Mesenchymal stem cell (in vitro differentiated cells and primary cell): Measurements from ENCODE around the gene KCNJ9.
"Not testable (repeated sequence)": the region's sequence is repeated elsewhere in the genome, so short reads cannot be mapped to it uniquely, and the experiment has no call there.

Source experiments
- DNase-seq: peaks from one replicate; pipeline ENCODE4 v3.0.0-alpha.2; 2013
- H2AFZ ChIP-seq: one replicate; pipeline ENCODE4 v1.6.1; 2013; ENCODE audit warnings: low read depth, mild to moderate bottlenecking, control low read depth, inconsistent platforms, low read length, moderate library complexity
- H2AK5ac ChIP-seq: 2 replicates; pipeline ENCODE4 v1.6.1; 2013; ENCODE audit warnings: low read length, moderate library complexity, mild to moderate bottlenecking, inconsistent platforms; ENCODE audit not compliant: severe bottlenecking
- H2BK120ac ChIP-seq: one replicate; pipeline ENCODE4 v1.6.1; 2013; ENCODE audit warnings: low read depth, mild to moderate bottlenecking, inconsistent platforms, low read length, moderate library complexity
- H2BK12ac ChIP-seq, 2 experiments: one replicate each; pipeline ENCODE4 v1.6.1; 2013; ENCODE audit warnings: inconsistent platforms in 2 of 2, low read length in 2 of 2, mild to moderate bottlenecking in 2 of 2, moderate library complexity in 2 of 2, control low read depth in 1 of 2
- H2BK15ac ChIP-seq: one replicate; pipeline ENCODE4 v1.6.1; 2013; ENCODE audit warnings: mild to moderate bottlenecking, low read depth, inconsistent platforms; ENCODE audit not compliant: poor library complexity, severe bottlenecking
- H2BK5ac ChIP-seq: 2 replicates; pipeline ENCODE4 v1.6.1; 2013; ENCODE audit warnings: low read depth, mild to moderate bottlenecking, low read length, control low read depth, inconsistent platforms; ENCODE audit not compliant: poor library complexity, severe bottlenecking
- H3K14ac ChIP-seq, 2 experiments: one replicate each; pipeline ENCODE4 v1.6.1; 2013; ENCODE audit warnings: inconsistent platforms in 2 of 2, low read length in 2 of 2, control low read depth in 1 of 2, mild to moderate bottlenecking in 1 of 2, moderate library complexity in 1 of 2
- H3K18ac ChIP-seq, 2 experiments: one replicate each; pipeline ENCODE4 v1.6.1; 2013; ENCODE audit warnings: inconsistent platforms in 2 of 2, low read length in 2 of 2, control low read depth in 1 of 2, low read depth in 1 of 2, mild to moderate bottlenecking in 1 of 2
- H3K23ac ChIP-seq, 2 experiments: one replicate each; pipeline ENCODE4 v1.6.1; 2013; ENCODE audit warnings: inconsistent platforms in 2 of 2, low read length in 2 of 2, mild to moderate bottlenecking in 2 of 2, moderate library complexity in 2 of 2, control low read depth in 1 of 2
- H3K27ac ChIP-seq: 2 replicates; pipeline ENCODE4 v1.5.1; 2013; ENCODE audit warnings: mild to moderate bottlenecking, moderate library complexity, low read length, control low read depth, inconsistent platforms; ENCODE audit not compliant: poor library complexity, severe bottlenecking
- H3K27me3 ChIP-seq, 2 experiments: 2 replicates each; pipeline versions ENCODE4 v1.6.1 to v1.7.0; 2013; ENCODE audit warnings: low read length in 2 of 2, mild to moderate bottlenecking in 2 of 2, moderate library complexity in 2 of 2, control low read depth in 1 of 2, inconsistent platforms in 1 of 2; ENCODE audit not compliant: control insufficient read depth in 1 of 2, insufficient read depth in 1 of 2
- H3K36me3 ChIP-seq, 2 experiments: 2 replicates each; pipeline versions ENCODE4 v1.6.1 to v1.7.0; 2013; ENCODE audit warnings: low read length in 2 of 2, control low read depth in 1 of 2, inconsistent platforms in 1 of 2, low read depth in 1 of 2, mild to moderate bottlenecking in 1 of 2; ENCODE audit not compliant: insufficient read depth in 2 of 2, control insufficient read depth in 1 of 2
- H3K4ac ChIP-seq, 2 experiments: one replicate each; pipeline ENCODE4 v1.6.1; 2013; ENCODE audit warnings: inconsistent platforms in 2 of 2, low read length in 2 of 2, mild to moderate bottlenecking in 2 of 2, moderate library complexity in 2 of 2, control low read depth in 1 of 2, low read depth in 1 of 2
- H3K4me1 ChIP-seq: 2 replicates; pipeline ENCODE4 v1.6.1; 2013; ENCODE audit warnings: low read depth, low read length, control low read depth; ENCODE audit not compliant: control insufficient read depth, insufficient read depth
- H3K4me2 ChIP-seq: 2 replicates; pipeline ENCODE4 v1.6.1; 2013; ENCODE audit warnings: low read length, mild to moderate bottlenecking, inconsistent platforms; ENCODE audit not compliant: poor library complexity, severe bottlenecking
- H3K4me3 ChIP-seq, 2 experiments: 2 replicates each; pipeline versions ENCODE4 v1.5.1 to v1.7.0; 2013; ENCODE audit warnings: low read length in 2 of 2, mild to moderate bottlenecking in 2 of 2, control low read depth in 1 of 2, low read depth in 1 of 2; ENCODE audit not compliant: insufficient read depth in 1 of 2
- H3K79me1 ChIP-seq: replicated peaks from 2 replicates; pipeline ENCODE4 v1.6.1; 2013; ENCODE audit warnings: mild to moderate bottlenecking, control low read depth, low read length, inconsistent platforms; ENCODE audit not compliant: poor library complexity, severe bottlenecking
- H3K9ac ChIP-seq: 2 replicates; pipeline ENCODE4 v1.7.0; 2013; ENCODE audit warnings: mild to moderate bottlenecking, low read length, moderate library complexity
- H3K9me3 ChIP-seq: 2 replicates; pipeline ENCODE4 v1.7.0; 2013; ENCODE audit warnings: mild to moderate bottlenecking, low read length; ENCODE audit not compliant: control insufficient read depth
- H4K8ac ChIP-seq: one replicate; pipeline ENCODE4 v1.6.1; 2013; ENCODE audit warnings: inconsistent platforms, mild to moderate bottlenecking, low read length, moderate library complexity
- H4K91ac ChIP-seq: one replicate; pipeline ENCODE4 v1.6.1; 2013; ENCODE audit warnings: mild to moderate bottlenecking, low read length, inconsistent platforms
- WGBS: methylation state at CpG from one replicate; pipeline ENCODE4 v1.1.7; 2013; ENCODE audit warnings: mixed read lengths; 5-methylcytosine and 5-hydroxymethylcytosine counted together

Gene KCNJ9

DNA sequence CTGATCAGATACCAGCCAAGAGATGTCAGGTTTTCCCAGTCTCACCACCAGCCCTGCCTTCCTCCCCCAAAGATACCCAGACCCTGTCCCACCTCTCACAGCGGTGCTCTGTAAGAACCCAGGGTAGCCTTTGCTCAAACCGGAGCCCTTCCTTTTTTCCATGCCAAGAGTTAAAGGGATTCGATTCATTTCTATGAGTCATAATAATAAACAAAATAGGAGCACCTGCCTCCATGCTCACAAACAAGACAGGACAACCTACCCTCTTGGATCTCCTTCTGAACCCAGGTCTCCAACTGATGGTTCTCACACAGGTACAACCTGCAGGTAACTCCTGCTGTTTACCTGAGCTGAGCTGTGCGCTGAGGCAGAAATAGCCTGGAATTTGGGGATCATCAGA, 28.3 kb downstream of the KCNJ9 start:
- DNase-seq, result no peak
- Histone ChIP-seq H3K14ac (no peak overlapping the region), H3K27me3 (peaks cover 35 to 67% of the 10 kb centered on the region in 2 experiments), H3K4ac (no peak overlapping the region), H3K18ac (no peak overlapping the region), H2BK12ac (no peak overlapping the region), H3K4me1 (peaks cover 9% of the 10 kb centered on the region), H3K9ac (no peak overlapping the region), H3K79me1 (no peaks in the 10 kb centered on the region), H4K91ac (no peak overlapping the region), H3K36me3 (no peaks in the 10 kb centered on the region), H4K8ac (no peak overlapping the region), H3K4me3 (no peak overlapping the region), H3K4me2 (no peak overlapping the region), H3K23ac (no peak overlapping the region), H2BK15ac (no peak overlapping the region), H2BK120ac (no peak overlapping the region), H3K27ac (no peak overlapping the region), H2AFZ (no peak overlapping the region), H2AK5ac (no peak overlapping the region), H3K9me3 (no peaks in the 10 kb centered on the region), H2BK5ac (no peak overlapping the region)
- WGBS, result 88% methylated on average over 4 of the region's 4 CpGs

GRCh38 chr1:160111462-160111861, 30.1 kb downstream of the KCNJ9 start:
- H3K14ac ChIP-seq, DNase-seq, H3K9me3 ChIP-seq, H2AK5ac ChIP-seq, H3K4me1 ChIP-seq, H2BK15ac ChIP-seq, H2BK5ac ChIP-seq, H3K18ac ChIP-seq, H3K79me1 ChIP-seq, H2AFZ ChIP-seq, H3K4me3 ChIP-seq, H4K8ac ChIP-seq, H4K91ac ChIP-seq, H3K4me2 ChIP-seq, H3K9ac ChIP-seq, H3K27ac ChIP-seq, H2BK12ac ChIP-seq, H2BK120ac ChIP-seq, H3K4ac ChIP-seq, H3K23ac ChIP-seq, H3K36me3 ChIP-seq: not testable (repeated sequence)
- peaks cover 45 to 75% of the 10 kb centered on the region in 2 experiments for H3K27me3 ChIP-seq
- WGBS, result 94% methylated on average over 8 of the region's 10 CpGs

DNA sequence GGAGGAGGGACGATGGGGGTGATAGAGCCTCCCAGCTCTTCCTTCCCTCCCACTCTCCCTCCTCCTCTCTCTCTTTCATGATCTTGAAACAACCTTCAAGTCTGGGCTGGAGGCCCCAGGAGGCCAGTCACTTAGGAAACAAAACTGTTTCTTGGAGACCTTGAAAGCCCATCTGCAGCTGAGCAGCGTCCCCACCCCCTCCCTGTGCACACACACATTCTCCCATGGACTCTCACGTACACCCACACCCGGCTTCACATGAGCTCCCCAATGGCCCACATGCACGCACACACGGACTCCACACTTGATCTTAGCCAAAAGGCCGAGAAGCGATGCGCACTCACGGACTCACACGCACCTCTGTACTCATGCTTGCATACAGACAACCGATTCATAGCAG, 31.0 kb downstream of the KCNJ9 start:
- Histone ChIP-seq H3K4ac (no peak overlapping the region), H3K4me1 (peaks cover 15% of the 10 kb centered on the region), H2AK5ac (no peak overlapping the region), H2AFZ (no peak overlapping the region), H2BK12ac (no peak overlapping the region), H3K36me3 (no peaks in the 10 kb centered on the region), H3K14ac (no peak overlapping the region), H3K9ac (no peak overlapping the region), H3K27me3 (peaks cover 45 to 75% of the 10 kb centered on the region in 2 experiments), H4K8ac (no peak overlapping the region), H3K27ac (no peak overlapping the region), H3K4me2 (no peak overlapping the region), H2BK5ac (no peak overlapping the region), H3K9me3 (no peaks in the 10 kb centered on the region), H2BK15ac (no peak overlapping the region), H3K23ac (no peak overlapping the region), H2BK120ac (no peak overlapping the region), H3K18ac (no peak overlapping the region), H4K91ac (no peak overlapping the region), H3K79me1 (no peaks in the 10 kb centered on the region), H3K4me3 (no peak overlapping the region)
- WGBS, result 91% methylated on average over 11 of the region's 12 CpGs
- DNase-seq, result no peak

DNA sequence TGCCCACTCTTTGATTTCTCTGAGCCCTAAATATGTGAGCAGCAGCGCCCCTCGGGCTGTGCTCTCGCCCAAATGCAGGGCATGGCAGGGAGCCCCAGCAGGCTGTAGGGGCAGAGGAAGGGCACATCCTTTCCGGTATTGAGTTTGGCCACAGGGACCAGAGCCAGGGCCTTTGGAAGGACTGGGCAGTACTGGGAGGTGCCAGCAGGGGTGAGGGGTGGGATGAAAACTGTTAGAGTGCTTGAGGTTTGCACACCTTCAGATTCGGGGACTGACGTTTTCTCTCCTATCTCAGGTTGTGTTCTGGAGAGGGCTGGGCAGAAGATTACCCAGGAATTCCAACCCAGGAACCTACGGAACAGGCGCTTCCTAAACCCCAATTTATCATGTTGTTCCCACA, 32.1 kb downstream of the KCNJ9 start:
- no peak for DNase-seq
- no peak overlapping the region for H3K4me3 ChIP-seq
- H2BK5ac ChIP-seq, result no peak overlapping the region
- no peak overlapping the region for H4K91ac ChIP-seq
- H3K14ac ChIP-seq, result no peak overlapping the region
- no peak overlapping the region for H3K9ac ChIP-seq
- no peak overlapping the region for H2BK12ac ChIP-seq
- H2AK5ac ChIP-seq, result no peak overlapping the region
- no peaks in the 10 kb centered on the region for H3K36me3 ChIP-seq
- no peak overlapping the region for H2AFZ ChIP-seq
- 84% methylated on average over 8 of the region's 8 CpGs for WGBS
- H3K4me2 ChIP-seq, result no peak overlapping the region
- H3K4me1 ChIP-seq, result peaks cover 23% of the 10 kb centered on the region
- H3K27me3 ChIP-seq, result peaks cover 50 to 76% of the 10 kb centered on the region in 2 experiments
- no peak overlapping the region for H3K18ac ChIP-seq
- no peak overlapping the region for H3K4ac ChIP-seq
- H3K79me1 ChIP-seq, result no peaks in the 10 kb centered on the region
- H3K9me3 ChIP-seq, result no peaks in the 10 kb centered on the region
- H3K23ac ChIP-seq, result no peak overlapping the region
- no peak overlapping the region for H3K27ac ChIP-seq
- no peak overlapping the region for H2BK15ac ChIP-seq
- H4K8ac ChIP-seq, result no peak overlapping the region
- no peak overlapping the region for H2BK120ac ChIP-seq
